ENCODE results near the gene ST3GAL3.

The ST3GAL3 gene

GRCh38 chr1:43786960-43787359 is 79.6 kb downstream of the ST3GAL3 start:
- no peaks in the 10 kb centered on the region for H3K79me2 ChIP-seq (ENCODE audit: control insufficient read depth, insufficient read depth, low read length)
- no CpG with 5 or more reads among the region's 1 CpG for WGBS (ENCODE audit: extremely low coverage, insufficient coverage, low lambda C conversion rate)
- no peak for DNase-seq
- H3K4me2 ChIP-seq (ENCODE audit: low read length) = no peak overlapping the region
- no peaks in the 10 kb centered on the region for H3K36me3 ChIP-seq (ENCODE audit: control insufficient read depth, insufficient read depth, low read length)
- H3K27ac ChIP-seq (ENCODE audit: low read depth, low read length) = no peak overlapping the region
- no peak overlapping the region for H3K23ac ChIP-seq (ENCODE audit: low read length)
- no peaks in the 10 kb centered on the region for H3K79me1 ChIP-seq (ENCODE audit: low read length)
- H4K8ac ChIP-seq (ENCODE audit: low read depth, low read length) = no peak overlapping the region
- H2BK120ac ChIP-seq (ENCODE audit: low read depth, low read length) = no peak overlapping the region
- H3K56ac ChIP-seq (ENCODE audit: low read length) = no peak overlapping the region
- H4K5ac ChIP-seq (ENCODE audit: low read length) = no peak overlapping the region
- no peak overlapping the region for H3K4me3 ChIP-seq (ENCODE audit: low read length)
- no peak overlapping the region for H3K4ac ChIP-seq (ENCODE audit: low read depth, low read length)
- no peak overlapping the region for H2BK15ac ChIP-seq (replicated peaks; ENCODE audit: low read depth)
- H3K18ac ChIP-seq (ENCODE audit: low read length) = no peak overlapping the region
- H2AK5ac ChIP-seq (ENCODE audit: low read length) = no peak overlapping the region
- H3K27me3 ChIP-seq (ENCODE audit: insufficient read depth, low read length, poor library complexity) = no peaks in the 10 kb centered on the region
- H2BK5ac ChIP-seq (ENCODE audit: low read length) = no peak overlapping the region
- no peaks in the 10 kb centered on the region for H3K4me1 ChIP-seq (ENCODE audit: control insufficient read depth, low read depth, low read length)
- H3K9ac ChIP-seq (ENCODE audit: low read length) = no peak overlapping the region

DNA sequence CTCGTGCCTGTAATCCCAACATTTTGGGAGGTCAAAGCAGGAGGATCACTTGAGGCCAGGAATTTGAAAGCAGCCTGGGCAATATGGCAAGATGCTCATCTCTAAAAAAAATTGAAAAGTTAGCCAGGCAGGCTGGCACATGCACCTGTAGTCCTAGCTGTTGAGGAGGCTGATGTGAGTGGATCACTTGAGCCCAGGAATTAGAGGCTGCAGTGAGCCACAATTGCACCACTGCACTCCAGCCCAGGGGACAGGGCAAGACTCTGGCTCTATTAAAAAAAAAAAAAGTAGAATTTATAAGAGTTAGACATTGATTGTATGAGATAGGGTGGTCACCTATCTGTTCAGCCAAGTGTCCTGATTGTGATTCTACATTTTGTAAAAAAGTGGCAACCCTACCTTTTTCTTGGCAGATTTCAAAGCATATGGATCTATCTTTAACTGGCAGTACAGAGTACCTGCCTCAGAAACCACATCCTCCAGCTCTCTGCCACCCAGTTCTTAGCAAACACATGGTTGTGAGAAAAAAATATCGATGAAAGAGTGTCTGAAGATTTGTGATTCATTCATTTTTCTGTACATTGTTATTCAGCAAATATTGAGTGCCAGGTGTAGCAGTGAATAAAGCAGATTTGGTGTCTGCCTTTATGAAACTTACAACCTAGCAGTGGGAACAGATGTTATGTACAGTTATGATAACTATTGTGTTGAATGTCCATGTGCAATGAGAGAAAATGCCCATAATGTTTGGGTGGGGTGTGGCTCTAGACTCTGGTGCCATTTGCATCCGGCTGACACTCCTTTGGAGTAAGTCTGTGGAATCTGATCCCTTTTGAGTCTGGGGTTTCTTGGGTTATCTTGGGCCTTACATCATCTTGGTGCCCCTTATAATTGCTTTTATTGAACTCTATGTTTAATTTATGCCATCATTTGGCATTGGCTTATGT is 82.5 kb downstream of the ST3GAL3 start:
- no peaks in the 10 kb centered on the region for H3K79me2 ChIP-seq (ENCODE audit: control insufficient read depth, insufficient read depth, low read length)
- H3K4ac ChIP-seq (ENCODE audit: low read depth, low read length) = no peak overlapping the region
- H3K56ac ChIP-seq (ENCODE audit: low read length) = no peak overlapping the region
- H3K18ac ChIP-seq (ENCODE audit: low read length) = no peak overlapping the region
- no CpG with 5 or more reads among the region's 3 CpGs for WGBS (ENCODE audit: extremely low coverage, insufficient coverage, low lambda C conversion rate)
- H3K27ac ChIP-seq (ENCODE audit: low read depth, low read length) = no peak overlapping the region
- H2BK5ac ChIP-seq (ENCODE audit: low read length) = no peak overlapping the region
- H3K79me1 ChIP-seq (ENCODE audit: low read length) = no peaks in the 10 kb centered on the region
- no peaks in the 10 kb centered on the region for H3K36me3 ChIP-seq (ENCODE audit: control insufficient read depth, insufficient read depth, low read length)
- H2BK15ac ChIP-seq (replicated peaks; ENCODE audit: low read depth) = no peak overlapping the region
- no peak overlapping the region for H2AK5ac ChIP-seq (ENCODE audit: low read length)
- no peak overlapping the region for H4K8ac ChIP-seq (ENCODE audit: low read depth, low read length)
- no peaks in the 10 kb centered on the region for H3K27me3 ChIP-seq (ENCODE audit: insufficient read depth, low read length, poor library complexity)
- no peaks in the 10 kb centered on the region for H3K4me1 ChIP-seq (ENCODE audit: control insufficient read depth, low read depth, low read length)
- H4K5ac ChIP-seq (ENCODE audit: low read length) = no peak overlapping the region
- no peak overlapping the region for H2BK120ac ChIP-seq (ENCODE audit: low read depth, low read length)
- H3K4me2 ChIP-seq (ENCODE audit: low read length) = no peak overlapping the region
- H3K9ac ChIP-seq (ENCODE audit: low read length) = no peak overlapping the region
- no peak for DNase-seq
- no peak overlapping the region for H3K4me3 ChIP-seq (ENCODE audit: low read length)
- no peak overlapping the region for H3K23ac ChIP-seq (ENCODE audit: low read length)

DNA sequence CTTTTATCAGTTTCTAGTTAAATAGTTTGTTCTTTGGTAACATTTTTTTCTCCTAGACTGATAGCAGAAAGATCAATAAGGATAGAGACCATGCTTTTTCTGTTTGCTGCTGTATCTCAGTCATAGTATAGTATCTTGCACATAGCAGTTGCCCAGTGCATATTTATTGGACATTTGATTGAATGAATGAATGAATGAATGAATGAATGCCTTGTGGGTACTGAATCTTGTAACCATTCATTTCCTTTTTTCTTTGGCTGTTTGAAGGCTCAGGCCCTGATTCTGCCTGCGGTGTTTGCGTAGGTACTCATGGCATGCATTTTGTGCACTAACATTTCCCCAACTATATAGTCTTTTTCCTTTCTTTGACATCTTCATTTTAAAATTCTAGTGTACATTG is 83.9 kb downstream of the ST3GAL3 start:
- no peak overlapping the region for H2AK5ac ChIP-seq (ENCODE audit: low read length)
- H4K8ac ChIP-seq (ENCODE audit: low read depth, low read length) = no peak overlapping the region
- H3K4me1 ChIP-seq (ENCODE audit: control insufficient read depth, low read depth, low read length) = no peaks in the 10 kb centered on the region
- no peaks in the 10 kb centered on the region for H3K79me2 ChIP-seq (ENCODE audit: control insufficient read depth, insufficient read depth, low read length)
- H3K56ac ChIP-seq (ENCODE audit: low read length) = no peak overlapping the region
- H3K36me3 ChIP-seq (ENCODE audit: control insufficient read depth, insufficient read depth, low read length) = no peaks in the 10 kb centered on the region
- no CpG with 5 or more reads among the region's 2 CpGs for WGBS (ENCODE audit: extremely low coverage, insufficient coverage, low lambda C conversion rate)
- no peak overlapping the region for H3K18ac ChIP-seq (ENCODE audit: low read length)
- H2BK15ac ChIP-seq (replicated peaks; ENCODE audit: low read depth) = no peak overlapping the region
- no peak overlapping the region for H3K27ac ChIP-seq (ENCODE audit: low read depth, low read length)
- H2BK5ac ChIP-seq (ENCODE audit: low read length) = no peak overlapping the region
- H4K5ac ChIP-seq (ENCODE audit: low read length) = no peak overlapping the region
- no peak overlapping the region for H2BK120ac ChIP-seq (ENCODE audit: low read depth, low read length)
- H3K4me2 ChIP-seq (ENCODE audit: low read length) = no peak overlapping the region
- DNase-seq = no peak
- H3K4me3 ChIP-seq (ENCODE audit: low read length) = no peak overlapping the region
- no peaks in the 10 kb centered on the region for H3K79me1 ChIP-seq (ENCODE audit: low read length)
- H3K4ac ChIP-seq (ENCODE audit: low read depth, low read length) = no peak overlapping the region
- no peaks in the 10 kb centered on the region for H3K27me3 ChIP-seq (ENCODE audit: insufficient read depth, low read length, poor library complexity)
- no peak overlapping the region for H3K9ac ChIP-seq (ENCODE audit: low read length)
- no peak overlapping the region for H3K23ac ChIP-seq (ENCODE audit: low read length)

DNA sequence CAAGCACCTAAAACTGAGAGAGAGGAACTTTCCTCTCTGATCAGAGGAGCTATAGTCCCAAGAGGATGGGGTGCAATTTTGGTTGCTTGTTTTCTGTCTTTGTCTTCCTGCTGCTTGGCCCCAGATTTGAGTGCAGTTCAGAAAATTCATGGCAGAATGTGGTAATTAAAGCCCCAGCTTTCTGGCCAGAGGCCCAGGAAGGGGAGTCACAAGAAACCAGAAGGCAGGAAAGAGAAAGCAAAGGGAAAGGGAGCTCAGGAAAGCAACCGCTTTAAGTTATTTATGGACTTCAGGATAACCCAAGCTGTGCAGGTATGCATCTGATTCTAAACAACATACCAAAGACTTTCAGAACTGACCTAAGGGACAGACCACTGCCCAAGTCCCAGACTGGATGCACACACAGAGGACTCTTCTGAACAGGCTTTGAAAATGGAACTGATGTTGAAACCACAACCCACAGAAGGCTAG is 88.8 kb downstream of the ST3GAL3 start:
- no peak overlapping the region for H2BK120ac ChIP-seq (ENCODE audit: low read depth, low read length)
- no peak overlapping the region for H2AK5ac ChIP-seq (ENCODE audit: low read length)
- no peak overlapping the region for H3K27ac ChIP-seq (ENCODE audit: low read depth, low read length)
- no peak overlapping the region for H3K4me2 ChIP-seq (ENCODE audit: low read length)
- no peak overlapping the region for H3K4ac ChIP-seq (ENCODE audit: low read depth, low read length)
- no peak overlapping the region for H3K4me3 ChIP-seq (ENCODE audit: low read length)
- no peak for DNase-seq
- no peaks in the 10 kb centered on the region for H3K27me3 ChIP-seq (ENCODE audit: insufficient read depth, low read length, poor library complexity)
- no peaks in the 10 kb centered on the region for H3K36me3 ChIP-seq (ENCODE audit: control insufficient read depth, insufficient read depth, low read length)
- H3K9ac ChIP-seq (ENCODE audit: low read length) = no peak overlapping the region
- no peak overlapping the region for H4K8ac ChIP-seq (ENCODE audit: low read depth, low read length)
- H4K5ac ChIP-seq (ENCODE audit: low read length) = no peak overlapping the region
- WGBS (ENCODE audit: extremely low coverage, insufficient coverage, low lambda C conversion rate) = no CpG with 5 or more reads among the region's 1 CpG
- no peak overlapping the region for H3K56ac ChIP-seq (ENCODE audit: low read length)
- no peak overlapping the region for H3K18ac ChIP-seq (ENCODE audit: low read length)
- H2BK15ac ChIP-seq (replicated peaks; ENCODE audit: low read depth) = no peak overlapping the region
- no peaks in the 10 kb centered on the region for H3K4me1 ChIP-seq (ENCODE audit: control insufficient read depth, low read depth, low read length)
- no peaks in the 10 kb centered on the region for H3K79me1 ChIP-seq (ENCODE audit: low read length)
- H3K23ac ChIP-seq (ENCODE audit: low read length) = no peak overlapping the region
- no peaks in the 10 kb centered on the region for H3K79me2 ChIP-seq (ENCODE audit: control insufficient read depth, insufficient read depth, low read length)
- H2BK5ac ChIP-seq (ENCODE audit: low read length) = no peak overlapping the region

DNA sequence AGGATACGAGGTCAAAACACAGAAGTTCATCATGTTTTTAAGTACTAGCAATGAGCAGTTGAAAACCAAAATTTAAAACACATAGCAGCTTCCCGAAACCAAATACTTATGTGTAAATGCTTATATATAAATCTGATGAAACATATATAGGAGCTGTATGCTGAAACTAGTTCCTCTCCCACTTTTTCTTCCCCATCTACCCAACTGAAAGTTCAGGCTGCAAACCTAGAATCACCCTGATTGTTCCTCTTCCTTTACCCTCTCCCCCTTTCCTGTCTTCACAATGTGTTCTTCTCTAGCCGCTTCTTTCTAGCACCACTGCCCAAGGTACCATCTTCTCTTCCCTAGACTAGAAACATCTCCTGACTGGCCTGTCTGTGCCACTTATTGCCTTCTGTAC is 90.6 kb downstream of the ST3GAL3 start:
- H3K4me2 ChIP-seq (ENCODE audit: low read length) = no peak overlapping the region
- no peak overlapping the region for H3K4ac ChIP-seq (ENCODE audit: low read depth, low read length)
- DNase-seq = no peak
- H4K8ac ChIP-seq (ENCODE audit: low read depth, low read length) = no peak overlapping the region
- H3K4me1 ChIP-seq (ENCODE audit: control insufficient read depth, low read depth, low read length) = no peaks in the 10 kb centered on the region
- H2BK5ac ChIP-seq (ENCODE audit: low read length) = no peak overlapping the region
- no peak overlapping the region for H3K4me3 ChIP-seq (ENCODE audit: low read length)
- H3K27ac ChIP-seq (ENCODE audit: low read depth, low read length) = no peak overlapping the region
- H3K79me2 ChIP-seq (ENCODE audit: control insufficient read depth, insufficient read depth, low read length) = no peaks in the 10 kb centered on the region
- H3K36me3 ChIP-seq (ENCODE audit: control insufficient read depth, insufficient read depth, low read length) = no peaks in the 10 kb centered on the region
- no peak overlapping the region for H4K5ac ChIP-seq (ENCODE audit: low read length)
- H2BK15ac ChIP-seq (replicated peaks; ENCODE audit: low read depth) = no peak overlapping the region
- no peak overlapping the region for H2BK120ac ChIP-seq (ENCODE audit: low read depth, low read length)
- WGBS (ENCODE audit: extremely low coverage, insufficient coverage, low lambda C conversion rate) = no CpG with 5 or more reads among the region's 3 CpGs
- no peaks in the 10 kb centered on the region for H3K79me1 ChIP-seq (ENCODE audit: low read length)
- no peaks in the 10 kb centered on the region for H3K27me3 ChIP-seq (ENCODE audit: insufficient read depth, low read length, poor library complexity)
- no peak overlapping the region for H3K18ac ChIP-seq (ENCODE audit: low read length)
- H2AK5ac ChIP-seq (ENCODE audit: low read length) = no peak overlapping the region
- H3K9ac ChIP-seq (ENCODE audit: low read length) = no peak overlapping the region
- H3K23ac ChIP-seq (ENCODE audit: low read length) = no peak overlapping the region
- no peak overlapping the region for H3K56ac ChIP-seq (ENCODE audit: low read length)
